GM12864 (cell line): ENCODE measurements around the gene POU2F1.

ENCODE experiments used
- DNase-seq: peaks from one replicate; pipeline ENCODE4 v3.0.0-alpha.2; 2011; ENCODE audit warnings: low read depth
- H3K4me3 ChIP-seq: 2 replicates; pipeline ENCODE4 v1.5.1; 2011; ENCODE audit warnings: mild to moderate bottlenecking, low read depth, low read length, control low read depth
- TF ChIP-seq, protein P1 (sequence below): IDR thresholded peaks from 2 replicates; pipeline ENCODE4 v1.5.1; 2011; ENCODE audit warnings: low read depth, mild to moderate bottlenecking, moderate library complexity, low read length, control low read depth, inconsistent platforms; ENCODE audit errors: missing control alignments

Gene POU2F1

DNA sequence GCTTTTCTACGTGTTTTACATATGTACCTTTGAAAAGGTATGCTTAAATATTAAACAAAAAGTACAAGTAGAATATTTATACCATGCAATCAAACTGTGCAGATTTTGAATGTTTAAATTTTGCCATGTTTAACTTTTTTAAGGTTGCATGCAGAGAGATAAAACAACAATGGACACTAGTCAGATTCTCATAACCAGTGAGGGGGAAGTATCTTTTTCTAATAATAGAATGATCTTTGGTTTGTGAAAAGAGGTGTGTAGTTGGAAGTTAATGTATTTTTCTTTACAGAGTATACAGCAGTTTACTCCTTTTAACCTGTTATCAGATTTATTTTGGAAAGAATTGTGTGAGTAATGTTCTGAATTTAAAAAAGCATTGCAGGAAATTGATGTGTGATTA, 27.1 kb downstream of the POU2F1 start:
- H3K4me3 ChIP-seq: no peak overlapping the region; the same call in 1 of the 2 replicates
- no peak for DNase-seq
- TF ChIP-seq, protein P1, sequence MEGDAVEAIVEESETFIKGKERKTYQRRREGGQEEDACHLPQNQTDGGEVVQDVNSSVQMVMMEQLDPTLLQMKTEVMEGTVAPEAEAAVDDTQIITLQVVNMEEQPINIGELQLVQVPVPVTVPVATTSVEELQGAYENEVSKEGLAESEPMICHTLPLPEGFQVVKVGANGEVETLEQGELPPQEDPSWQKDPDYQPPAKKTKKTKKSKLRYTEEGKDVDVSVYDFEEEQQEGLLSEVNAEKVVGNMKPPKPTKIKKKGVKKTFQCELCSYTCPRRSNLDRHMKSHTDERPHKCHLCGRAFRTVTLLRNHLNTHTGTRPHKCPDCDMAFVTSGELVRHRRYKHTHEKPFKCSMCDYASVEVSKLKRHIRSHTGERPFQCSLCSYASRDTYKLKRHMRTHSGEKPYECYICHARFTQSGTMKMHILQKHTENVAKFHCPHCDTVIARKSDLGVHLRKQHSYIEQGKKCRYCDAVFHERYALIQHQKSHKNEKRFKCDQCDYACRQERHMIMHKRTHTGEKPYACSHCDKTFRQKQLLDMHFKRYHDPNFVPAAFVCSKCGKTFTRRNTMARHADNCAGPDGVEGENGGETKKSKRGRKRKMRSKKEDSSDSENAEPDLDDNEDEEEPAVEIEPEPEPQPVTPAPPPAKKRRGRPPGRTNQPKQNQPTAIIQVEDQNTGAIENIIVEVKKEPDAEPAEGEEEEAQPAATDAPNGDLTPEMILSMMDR: no peak

DNA sequence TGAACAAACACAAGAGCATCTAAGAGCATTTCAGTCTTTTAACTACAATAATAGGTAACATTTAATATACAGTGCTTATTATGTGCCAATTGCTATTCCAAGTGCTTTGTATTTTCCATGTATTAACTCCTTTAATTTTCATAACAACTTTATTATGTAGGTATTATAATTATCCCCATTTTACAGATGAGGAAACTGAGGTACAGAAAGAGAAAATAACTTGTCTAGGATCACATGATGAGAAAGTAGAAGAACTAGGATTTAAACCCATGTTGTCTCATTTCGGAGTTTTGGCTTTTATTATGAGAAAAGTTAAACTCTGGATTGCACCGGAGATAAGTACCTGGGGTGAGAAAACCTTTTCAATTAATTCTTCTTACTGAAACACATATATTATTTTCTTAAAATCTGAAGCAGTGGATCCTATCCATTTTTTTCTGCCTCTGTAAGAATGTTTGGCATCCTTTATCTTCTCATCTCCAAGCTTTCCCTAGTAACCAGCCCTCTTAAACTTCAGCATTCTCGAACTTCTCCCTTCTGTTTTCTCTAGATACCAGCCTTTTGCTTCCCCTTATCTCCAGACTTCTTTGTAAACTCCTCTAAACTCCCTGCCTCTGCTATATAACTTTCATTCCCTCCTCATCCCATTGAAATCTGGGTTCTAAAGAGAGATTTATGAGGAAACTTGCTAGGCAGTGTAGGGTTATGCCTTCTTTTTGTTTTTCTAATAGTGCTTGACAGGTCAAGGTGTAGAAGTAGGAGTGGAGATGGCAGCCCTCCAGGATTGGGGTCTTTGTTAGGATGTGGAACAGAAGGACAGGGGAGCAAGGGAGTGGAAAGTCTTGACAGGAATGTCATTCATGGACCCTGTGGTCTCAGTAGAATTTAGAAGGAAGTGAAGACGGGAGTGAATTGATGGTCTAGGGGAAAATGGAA, 28.3 kb downstream of the POU2F1 start:
- no peak overlapping the region for H3K4me3 ChIP-seq
- no peak for DNase-seq
- TF ChIP-seq, protein P1: no peak

DNA sequence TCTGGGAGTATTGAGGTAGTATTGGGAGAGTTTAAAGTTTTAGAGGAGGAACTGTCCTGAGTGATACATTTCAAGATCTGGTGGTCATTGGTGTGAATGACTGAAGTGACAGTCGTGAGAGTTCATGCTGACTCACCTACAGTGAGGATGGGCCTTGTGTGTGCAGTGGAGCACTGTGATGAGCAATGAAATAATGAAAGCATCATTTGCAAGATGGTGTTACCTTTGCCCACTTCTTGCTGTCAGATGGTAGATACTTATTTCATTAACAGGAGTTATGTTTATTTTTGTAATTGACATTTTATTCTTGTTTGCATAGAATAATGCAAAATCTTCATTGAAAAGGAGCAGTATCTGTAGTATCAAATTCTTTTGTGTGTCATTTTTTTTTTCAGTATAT, 29.0 kb downstream of the POU2F1 start:
- H3K4me3 ChIP-seq: no peak overlapping the region
- TF ChIP-seq, protein P1: no peak
- no peak for DNase-seq

DNA sequence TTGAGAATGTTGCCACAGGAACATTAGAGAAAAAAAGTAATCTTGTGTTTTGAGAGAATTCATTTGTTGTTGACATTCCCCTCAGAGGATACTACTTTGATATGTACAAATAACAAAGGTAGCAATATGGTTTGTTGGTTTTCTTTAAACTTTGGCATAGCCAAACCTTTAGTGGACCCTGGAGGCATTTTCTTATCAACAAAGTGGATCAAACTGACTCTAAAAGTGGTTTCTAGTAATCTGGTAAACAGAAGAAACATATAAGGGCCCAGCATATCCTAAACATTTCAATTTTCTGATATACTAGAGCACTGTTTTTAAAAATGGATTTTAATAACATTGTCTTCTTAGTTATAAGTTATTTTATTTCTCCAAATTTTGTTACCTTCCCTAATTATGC, 29.8 kb downstream of the POU2F1 start:
- no peak overlapping the region for H3K4me3 ChIP-seq
- DNase-seq: no peak
- TF ChIP-seq, protein P1: no peak

DNA sequence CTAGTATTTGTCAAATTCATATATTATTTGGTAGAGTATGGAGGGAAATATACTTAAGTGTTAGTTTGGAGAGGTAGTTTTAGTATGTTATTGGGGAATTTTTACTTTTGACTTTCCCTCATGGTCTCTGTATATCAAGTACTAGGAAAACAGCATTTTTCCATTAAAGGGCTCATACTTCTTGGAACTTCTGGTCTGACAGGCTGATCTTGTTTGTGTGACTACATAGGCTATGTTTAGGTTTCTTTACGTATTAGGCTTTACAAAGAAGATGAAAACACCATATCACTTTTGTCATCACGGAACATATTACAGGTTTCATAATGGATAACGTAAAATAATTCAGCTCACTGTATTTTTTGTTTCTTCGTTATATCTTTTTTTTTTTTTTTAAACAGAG, 30.8 kb downstream of the POU2F1 start:
- TF ChIP-seq, protein P1: no peak
- DNase-seq: no peak
- no peak overlapping the region for H3K4me3 ChIP-seq

DNA sequence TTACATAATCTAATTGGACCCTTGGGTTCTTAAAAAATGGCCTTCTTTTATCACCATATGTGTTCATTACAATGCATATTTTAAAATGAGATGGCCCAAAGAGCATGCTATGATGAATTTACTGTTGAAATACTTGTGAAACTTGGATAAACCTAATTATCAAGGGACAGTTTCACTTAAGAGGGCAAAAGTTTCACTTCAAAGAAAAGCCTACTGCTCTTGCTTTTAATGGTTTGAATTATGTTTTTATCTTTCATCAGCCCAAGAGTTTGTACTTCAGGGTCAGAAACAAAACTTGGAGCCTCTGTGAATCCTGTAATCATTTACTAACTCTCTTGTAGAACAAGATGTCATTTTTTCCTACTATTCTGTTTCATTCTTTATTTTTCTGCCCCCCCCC, 32.3 kb downstream of the POU2F1 start:
- no peak for DNase-seq
- H3K4me3 ChIP-seq: no peak overlapping the region
- TF ChIP-seq, protein P1: no peak

DNA sequence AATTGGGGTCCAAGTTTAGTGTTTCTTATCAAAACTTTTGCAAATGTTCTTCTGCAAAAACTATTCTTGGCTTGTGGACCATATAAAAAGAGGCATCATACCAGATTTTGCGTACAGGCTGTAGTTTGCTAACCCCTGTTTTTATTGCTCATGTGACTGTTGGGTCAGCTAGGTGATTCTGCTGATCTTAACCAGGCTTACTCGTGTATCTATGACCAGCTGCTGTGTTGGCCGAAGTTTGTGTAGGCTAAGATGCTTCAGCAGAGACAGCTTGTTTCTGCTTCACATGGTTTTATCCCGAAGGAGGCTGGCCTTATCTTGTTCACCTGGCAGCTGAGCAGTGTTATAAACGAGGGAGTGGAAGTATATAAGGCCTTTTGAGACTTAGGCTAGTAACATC, 38.2 kb downstream of the POU2F1 start:
- TF ChIP-seq, protein P1: no peak
- no peak for DNase-seq

More for the DNA sequence above, 38.2 kb downstream of the POU2F1 start:
- no peak overlapping the region for H3K4me3 ChIP-seq
